Natural killer cell (primary cell): ENCODE data around the gene PLPP4. TPM values are rescaled to one million over a fixed set of nuclear protein-coding genes. Genes with fewer than 3 reads are reported as not detected.

Source experiments
- ATAC-seq, 3 donors: fragments of 150-1000 bp in 2 of 3; fragments of 200-7000 bp in 1 of 3; cut with Tn5 transposase; 1 replicate in 1 of 3; 2 replicates in 2 of 3; pipeline ENCODE4 v1.10.0; 2021; ENCODE audit warnings: mild to moderate bottlenecking in 2 of 3, moderate library complexity in 2 of 3
- DNase-seq, 2 donors: peaks; one replicate each; pipeline versions ENCODE4 v3.0.0 to v3.0.0-alpha.2; 2013 to 2021; ENCODE audit warnings: mixed read lengths in 1 of 2
- H3K27ac ChIP-seq: one replicate; pipeline ENCODE4 v1.5.1; 2013; ENCODE audit warnings: mild to moderate bottlenecking, low read length
- H3K27me3 ChIP-seq: one replicate; pipeline ENCODE4 v1.6.1; 2013; ENCODE audit warnings: low read length; ENCODE audit not compliant: control insufficient read depth, insufficient read depth
- H3K36me3 ChIP-seq: one replicate; pipeline ENCODE4 v1.6.1; 2013; ENCODE audit warnings: low read length; ENCODE audit not compliant: control insufficient read depth, insufficient read depth
- H3K4me1 ChIP-seq: one replicate; pipeline ENCODE4 v1.6.1; 2013; ENCODE audit warnings: low read length; ENCODE audit not compliant: control insufficient read depth, insufficient read depth
- H3K4me3 ChIP-seq: one replicate; pipeline ENCODE4 v1.5.1; 2013; ENCODE audit warnings: low read length
- H3K9me3 ChIP-seq: one replicate; pipeline ENCODE4 v1.6.1; 2013; ENCODE audit warnings: low read length; ENCODE audit not compliant: control insufficient read depth, insufficient read depth
- H3K27ac Mint-ChIP-seq, 2 donors: one replicate each; pipeline ENCODE4 v1.8.0; 2022; ENCODE audit warnings: mild to moderate bottlenecking in 2 of 2, mixed read lengths in 2 of 2, moderate library complexity in 1 of 2
- H3K27me3 Mint-ChIP-seq, 2 donors: one replicate each; pipeline ENCODE4 v1.8.0; 2022; ENCODE audit warnings: low read depth in 2 of 2, mixed read lengths in 2 of 2
- H3K36me3 Mint-ChIP-seq: one replicate; pipeline ENCODE4 v1.8.0; 2022; ENCODE audit warnings: mixed read lengths
- H3K4me1 Mint-ChIP-seq, 2 donors: one replicate each; pipeline ENCODE4 v1.8.0; 2022; ENCODE audit warnings: mixed read lengths in 2 of 2
- H3K4me3 Mint-ChIP-seq: one replicate; pipeline ENCODE4 v1.8.0; 2022; ENCODE audit warnings: mild to moderate bottlenecking, moderate library complexity, mixed read lengths
- H3K9me3 Mint-ChIP-seq, 2 donors: one replicate each; pipeline ENCODE4 v1.8.0; 2022; ENCODE audit warnings: mixed read lengths in 2 of 2
- WGBS: methylation state at CpG from one replicate; pipeline ENCODE4 v1.1.7; 2013; ENCODE audit warnings: missing lambda C conversion rate; ENCODE audit not compliant: insufficient coverage; 5-methylcytosine and 5-hydroxymethylcytosine counted together
- intact Hi-C: fragments of 100-400 bp; cut with micrococcal nuclease; formaldehyde crosslinking; loops from one replicate; pipeline ENCODE4 v1.14.2; 2022
- total RNA-seq, 4 donors: library from RNA; stranded (reverse); fragments of 120-200 nt in 1 of 4; gene quantifications; one replicate each; pipeline versions ENCODE4 v1.2.3 to v1.2.4, GENCODE V29; 2013 to 2022
- TF ChIP-seq, protein P1 (sequence below): fragments of 200-600 bp; IDR thresholded peaks from one replicate; pipeline ENCODE4 v1.8.0; 2022; ENCODE audit warnings: antibody characterized with exemption

PLPP4 gene
- total RNA-seq, 3 donors from 2014 or later (not counting 1 experiment from before 2014, with no cell fraction given): not detected

- H3K27ac ChIP-seq: no peak overlapping the region
- intact Hi-C loops: no loop called here
- DNase-seq (no peak), ATAC-seq (no peak)
- peaks cover under 1% of the 10 kb centered on the region for H3K27me3 ChIP-seq
- H3K27me3 Mint-ChIP-seq: peaks cover 22 to 25% of the 10 kb centered on the region in 2 donors
- no peaks in the 10 kb centered on the region for H3K9me3 ChIP-seq
- no peaks in the 10 kb centered on the region for H3K9me3 Mint-ChIP-seq
- 87% methylated on average over 3 of the region's 3 CpGs for WGBS
- H3K4me1 Mint-ChIP-seq: no peaks in the 10 kb centered on the region
- no peak overlapping the region for H3K27ac Mint-ChIP-seq
- no peaks in the 10 kb centered on the region for H3K36me3 ChIP-seq
- H3K4me3 ChIP-seq: no peak overlapping the region
- no peaks in the 10 kb centered on the region for H3K4me1 ChIP-seq
- H3K36me3 Mint-ChIP-seq: peaks cover 2% of the 10 kb centered on the region
- TF ChIP-seq, protein P1, sequence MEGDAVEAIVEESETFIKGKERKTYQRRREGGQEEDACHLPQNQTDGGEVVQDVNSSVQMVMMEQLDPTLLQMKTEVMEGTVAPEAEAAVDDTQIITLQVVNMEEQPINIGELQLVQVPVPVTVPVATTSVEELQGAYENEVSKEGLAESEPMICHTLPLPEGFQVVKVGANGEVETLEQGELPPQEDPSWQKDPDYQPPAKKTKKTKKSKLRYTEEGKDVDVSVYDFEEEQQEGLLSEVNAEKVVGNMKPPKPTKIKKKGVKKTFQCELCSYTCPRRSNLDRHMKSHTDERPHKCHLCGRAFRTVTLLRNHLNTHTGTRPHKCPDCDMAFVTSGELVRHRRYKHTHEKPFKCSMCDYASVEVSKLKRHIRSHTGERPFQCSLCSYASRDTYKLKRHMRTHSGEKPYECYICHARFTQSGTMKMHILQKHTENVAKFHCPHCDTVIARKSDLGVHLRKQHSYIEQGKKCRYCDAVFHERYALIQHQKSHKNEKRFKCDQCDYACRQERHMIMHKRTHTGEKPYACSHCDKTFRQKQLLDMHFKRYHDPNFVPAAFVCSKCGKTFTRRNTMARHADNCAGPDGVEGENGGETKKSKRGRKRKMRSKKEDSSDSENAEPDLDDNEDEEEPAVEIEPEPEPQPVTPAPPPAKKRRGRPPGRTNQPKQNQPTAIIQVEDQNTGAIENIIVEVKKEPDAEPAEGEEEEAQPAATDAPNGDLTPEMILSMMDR: no peak
- no peak overlapping the region for H3K4me3 Mint-ChIP-seq
Observed at GRCh38 chr10:120477743-120478141, 20.7 kb downstream of the PLPP4 start.

DNA sequence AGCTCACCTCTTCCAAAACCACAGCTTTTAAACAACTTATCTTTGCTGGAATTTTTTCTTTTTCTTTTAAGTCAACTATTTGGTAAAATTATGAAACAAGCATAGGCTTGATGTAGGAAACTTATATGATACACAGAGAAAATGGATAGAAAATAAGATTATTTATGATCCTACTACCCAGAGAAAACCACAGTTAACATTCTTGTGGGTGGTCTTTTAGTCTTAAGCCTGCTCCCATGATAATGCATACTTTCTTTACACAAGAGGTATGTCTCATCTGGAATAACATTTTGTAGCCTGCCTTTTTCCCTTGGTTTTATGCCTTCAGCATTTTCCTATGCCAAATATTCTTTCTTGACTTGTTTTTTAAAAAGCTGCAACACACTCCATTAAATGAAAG, 21.4 kb downstream of the PLPP4 start:
- no peak for DNase-seq
- intact Hi-C loops: no loop called here
- no peak for ATAC-seq

DNA sequence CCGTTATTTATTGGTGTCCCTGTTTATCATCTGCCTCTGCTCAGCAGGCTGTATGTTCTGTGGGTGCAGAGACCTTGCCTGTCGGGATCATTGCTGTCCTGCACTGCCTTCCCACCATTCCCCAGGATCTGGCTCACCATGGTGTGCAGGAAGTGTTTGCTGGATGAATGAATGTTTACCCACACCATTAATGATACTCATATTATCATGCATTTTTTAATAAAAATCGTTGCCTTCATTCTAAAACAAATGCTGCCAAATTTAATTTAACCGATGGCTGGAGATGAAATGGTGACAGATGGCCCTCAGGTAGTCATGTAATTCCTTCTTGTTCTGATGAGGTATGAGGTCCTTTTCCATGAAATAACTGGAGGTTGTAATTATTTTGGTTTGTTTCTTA, 22.5 kb downstream of the PLPP4 start:
- no peak overlapping the region for H3K27ac Mint-ChIP-seq
- DNase-seq: no peak
- WGBS: 85% methylated on average over 3 of the region's 4 CpGs
- Histone ChIP-seq H3K9me3 (no peaks in the 10 kb centered on the region), H3K4me1 (no peaks in the 10 kb centered on the region), H3K27me3 (no peaks in the 10 kb centered on the region), H3K36me3 (no peaks in the 10 kb centered on the region), H3K27ac (no peak overlapping the region), H3K4me3 (no peak overlapping the region)
- peaks cover 6 to 14% of the 10 kb centered on the region in 2 donors for H3K27me3 Mint-ChIP-seq
- intact Hi-C loops: no loop called here
- no peaks in the 10 kb centered on the region for H3K4me1 Mint-ChIP-seq
- ATAC-seq: no peak
- H3K4me3 Mint-ChIP-seq: no peak overlapping the region
- no peaks in the 10 kb centered on the region for H3K9me3 Mint-ChIP-seq
- no peaks in the 10 kb centered on the region for H3K36me3 Mint-ChIP-seq
- TF ChIP-seq, protein P1: no peak

More for the DNA sequence above, 21.4 kb downstream of the PLPP4 start:
- no peak overlapping the region for H3K4me3 Mint-ChIP-seq
- H3K9me3 Mint-ChIP-seq: no peaks in the 10 kb centered on the region
- Histone ChIP-seq H3K27me3 (no peaks in the 10 kb centered on the region), H3K36me3 (no peaks in the 10 kb centered on the region), H3K4me1 (no peaks in the 10 kb centered on the region), H3K9me3 (no peaks in the 10 kb centered on the region), H3K4me3 (no peak overlapping the region), H3K27ac (no peak overlapping the region)
- no peaks in the 10 kb centered on the region for H3K4me1 Mint-ChIP-seq
- H3K27me3 Mint-ChIP-seq: peaks cover 15 to 21% of the 10 kb centered on the region in 2 donors
- no peaks in the 10 kb centered on the region for H3K36me3 Mint-ChIP-seq
- H3K27ac Mint-ChIP-seq: no peak overlapping the region
- TF ChIP-seq, protein P1: no peak

- no peaks in the 10 kb centered on the region for H3K27me3 ChIP-seq
- ATAC-seq: no peak
- 87% methylated on average over 4 of the region's 4 CpGs for WGBS
- DNase-seq: no peak
- no peak overlapping the region for H3K27ac Mint-ChIP-seq
- no peaks in the 10 kb centered on the region for H3K36me3 ChIP-seq
- no peak overlapping the region for H3K4me3 Mint-ChIP-seq
- peaks cover 6 to 14% of the 10 kb centered on the region in 2 donors for H3K27me3 Mint-ChIP-seq
- H3K9me3 Mint-ChIP-seq: no peaks in the 10 kb centered on the region
- intact Hi-C loops: no loop called here
- no peaks in the 10 kb centered on the region for H3K9me3 ChIP-seq
- H3K4me1 Mint-ChIP-seq: no peaks in the 10 kb centered on the region
- H3K4me3 ChIP-seq: no peak overlapping the region
- H3K4me1 ChIP-seq: no peaks in the 10 kb centered on the region
- H3K36me3 Mint-ChIP-seq: no peaks in the 10 kb centered on the region
- TF ChIP-seq, protein P1: no peak
- H3K27ac ChIP-seq: no peak overlapping the region
Observed at GRCh38 chr10:120480065-120480600, 23.1 kb downstream of the PLPP4 start.
